ENCODE results near the gene FBLN7. TPM values are rescaled to one million over a fixed set of nuclear protein-coding genes. Genes with fewer than 3 reads are reported as not detected.
"Not testable (repeated sequence)": the region's sequence is repeated elsewhere in the genome, so short reads cannot be mapped to it uniquely, and the experiment has no call there.

Gene FBLN7
- total RNA-seq, 1 experiment from 2014 or later: 0.14 TPM

DNA sequence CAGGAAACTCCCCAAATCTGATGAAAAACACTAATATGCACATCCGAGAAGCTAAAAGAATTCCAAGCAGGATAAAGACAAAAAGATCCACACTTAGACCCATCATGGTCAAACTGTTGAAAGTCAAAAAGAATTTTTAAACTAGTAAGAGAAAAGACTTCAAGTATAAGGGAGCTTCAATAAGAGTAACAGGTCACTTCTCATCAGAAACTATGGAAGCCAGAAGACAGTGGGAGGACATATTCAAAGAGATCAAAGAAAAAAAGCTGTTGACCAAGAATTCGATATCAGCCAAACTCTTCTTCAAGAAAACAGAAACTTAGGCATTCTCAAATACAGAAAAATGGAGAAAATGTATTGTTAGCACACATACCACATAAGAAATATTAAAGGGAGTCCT is 66.2 kb downstream of the FBLN7 start:
- DNase-seq (ENCODE audit: unreplicated experiment): peak; percentile 24
- Mint-ChIP-seq H3K27ac (ENCODE audit: low read depth, unreplicated experiment) (no peak overlapping the region), H3K36me3 (ENCODE audit: insufficient read depth, unreplicated experiment) (no peaks in the 10 kb centered on the region), H3K27me3 (ENCODE audit: insufficient read depth, unreplicated experiment) (no peaks in the 10 kb centered on the region), H3K9me3 (ENCODE audit: unreplicated experiment) (peaks cover 7% of the 10 kb centered on the region), H3K4me1 (ENCODE audit: insufficient read depth, unreplicated experiment) (no peaks in the 10 kb centered on the region), H3K4me3 (ENCODE audit: unreplicated experiment) (no peak overlapping the region)
- POLR2A ChIA-PET: interaction anchor here (0.6 kb wide), 2 partner anchors 22 to 724 kb away, joined by 3 to 8 read pairs; no protein-coding TSS in a partner anchor
- intact Hi-C loops (cut with micrococcal nuclease): no loop called here
- no peak for TF ChIP-seq CTCF (IDR thresholded peaks at IDR 0.05; ENCODE audit: unreplicated experiment)
- no TSS peak for BruUV-seq (replicated peaks)
- CTCF ChIA-PET: no interaction called here

- POLR2A ChIA-PET; H3K27me3 Mint-ChIP-seq (ENCODE audit: insufficient read depth, unreplicated experiment); H3K4me3 Mint-ChIP-seq (ENCODE audit: unreplicated experiment); intact Hi-C loops (cut with micrococcal nuclease); H3K27ac Mint-ChIP-seq (ENCODE audit: low read depth, unreplicated experiment); H3K36me3 Mint-ChIP-seq (ENCODE audit: insufficient read depth, unreplicated experiment); CTCF ChIA-PET; DNase-seq (ENCODE audit: unreplicated experiment); BruUV-seq (replicated peaks); H3K4me1 Mint-ChIP-seq (ENCODE audit: insufficient read depth, unreplicated experiment); H3K9me3 Mint-ChIP-seq (ENCODE audit: unreplicated experiment): not testable (repeated sequence)
These were observed 69.7 kb downstream of the FBLN7 start for GRCh38 chr2:112207905-112208304.

DNA sequence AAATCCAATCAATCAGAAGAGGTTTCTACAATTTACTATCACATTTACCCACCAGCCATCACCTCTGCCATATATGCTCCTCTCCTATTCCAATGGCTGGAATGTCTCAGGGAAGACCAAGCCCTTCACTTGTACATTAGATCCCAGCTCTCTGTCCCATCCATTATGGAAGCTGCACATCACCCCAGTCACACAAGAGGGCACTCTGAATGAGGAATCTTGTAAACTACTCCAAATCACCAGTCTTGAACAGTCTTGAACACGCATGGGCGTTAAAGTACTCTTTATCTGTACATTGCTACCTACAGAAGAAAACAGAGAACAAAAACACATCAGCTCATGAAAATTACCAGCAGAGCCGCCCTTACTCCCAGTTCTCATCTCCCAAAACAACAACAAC is 78.0 kb downstream of the FBLN7 start:
- DNase-seq (ENCODE audit: unreplicated experiment): peak; percentile 12
- BruUV-seq (replicated peaks): no TSS peak
- no peak overlapping the region for H3K27ac Mint-ChIP-seq (ENCODE audit: low read depth, unreplicated experiment)
- no peaks in the 10 kb centered on the region for H3K4me1 Mint-ChIP-seq (ENCODE audit: insufficient read depth, unreplicated experiment)
- ChIA-PET CTCF (interaction anchor here (0.7 to 0.8 kb wide), 2 partner anchors 44 to 93 kb away, joined by 3 read pairs; no protein-coding TSS in a partner anchor), POLR2A (interaction anchor here (0.7 to 1.7 kb wide), 3 partner anchors 11 to 348 kb away, joined by 3 to 4 read pairs (median 3); no protein-coding TSS in a partner anchor)
- intact Hi-C loops (cut with micrococcal nuclease): no loop called here
- peaks cover 32% of the 10 kb centered on the region for H3K36me3 Mint-ChIP-seq (ENCODE audit: insufficient read depth, unreplicated experiment)
- no peaks in the 10 kb centered on the region for H3K27me3 Mint-ChIP-seq (ENCODE audit: insufficient read depth, unreplicated experiment)
- no peak overlapping the region for H3K4me3 Mint-ChIP-seq (ENCODE audit: unreplicated experiment)
- peak; percentile 7 for TF ChIP-seq CTCF (IDR thresholded peaks at IDR 0.05; ENCODE audit: unreplicated experiment)
- H3K9me3 Mint-ChIP-seq (ENCODE audit: unreplicated experiment): no peaks in the 10 kb centered on the region

GRCh38 chr2:112217854-112218253 is 79.7 kb downstream of the FBLN7 start:
- H3K27ac Mint-ChIP-seq (ENCODE audit: low read depth, unreplicated experiment): no peak overlapping the region
- ChIA-PET POLR2A (interaction anchor here (0.6 to 1.2 kb wide), 2 partner anchors 28 to 113 kb away, joined by 3 to 4 read pairs; no protein-coding TSS in a partner anchor), CTCF (no interaction called here)
- no peaks in the 10 kb centered on the region for H3K27me3 Mint-ChIP-seq (ENCODE audit: insufficient read depth, unreplicated experiment)
- H3K4me1 Mint-ChIP-seq (ENCODE audit: insufficient read depth, unreplicated experiment): no peaks in the 10 kb centered on the region
- H3K4me3 Mint-ChIP-seq (ENCODE audit: unreplicated experiment): no peak overlapping the region
- peaks cover 43% of the 10 kb centered on the region for H3K36me3 Mint-ChIP-seq (ENCODE audit: insufficient read depth, unreplicated experiment)
- no peak for DNase-seq (ENCODE audit: unreplicated experiment)
- intact Hi-C loops (cut with micrococcal nuclease): no loop called here
- H3K9me3 Mint-ChIP-seq (ENCODE audit: unreplicated experiment): no peaks in the 10 kb centered on the region
- TF ChIP-seq CTCF (IDR thresholded peaks at IDR 0.05; ENCODE audit: unreplicated experiment): no peak
- BruUV-seq (replicated peaks): no TSS peak

DNA sequence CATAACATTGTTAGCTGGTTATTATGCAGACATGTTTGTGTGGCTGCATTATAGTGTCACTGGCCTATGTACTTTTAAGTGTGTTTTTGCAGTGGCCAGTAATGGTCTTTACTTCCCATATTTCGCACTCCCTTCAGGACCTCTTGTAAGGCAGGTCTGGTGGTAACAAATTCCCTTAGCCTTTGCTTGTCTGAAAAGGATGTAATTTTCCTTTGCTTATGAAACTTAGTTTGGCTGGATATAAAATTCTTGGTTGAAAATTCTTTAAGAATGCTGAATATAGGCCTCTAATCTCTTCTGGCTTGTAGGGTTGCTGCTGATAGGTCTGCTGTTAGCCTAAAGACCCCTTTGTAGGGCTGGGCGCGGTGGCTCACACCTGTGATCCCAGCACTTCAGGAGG is 82.0 kb downstream of the FBLN7 start:
- ChIA-PET CTCF (no interaction called here), POLR2A (no interaction called here)
- no peak for DNase-seq (ENCODE audit: unreplicated experiment)
- no TSS peak for BruUV-seq (replicated peaks)
- Mint-ChIP-seq H3K27me3 (ENCODE audit: insufficient read depth, unreplicated experiment) (no peaks in the 10 kb centered on the region), H3K4me1 (ENCODE audit: insufficient read depth, unreplicated experiment) (no peaks in the 10 kb centered on the region), H3K9me3 (ENCODE audit: unreplicated experiment) (no peaks in the 10 kb centered on the region), H3K4me3 (ENCODE audit: unreplicated experiment) (no peak overlapping the region), H3K36me3 (ENCODE audit: insufficient read depth, unreplicated experiment) (peaks cover 26% of the 10 kb centered on the region), H3K27ac (ENCODE audit: low read depth, unreplicated experiment) (no peak overlapping the region)
- TF ChIP-seq CTCF (IDR thresholded peaks at IDR 0.05; ENCODE audit: unreplicated experiment): no peak
- intact Hi-C loops (cut with micrococcal nuclease): no loop called here

Measured in MCF 10A (cell line).